22Rv1 (cell line): ENCODE measurements around the gene TBPL2.

ENCODE experiments used
- CTCF ChIP-seq: fragments of 450-650 bp; IDR thresholded peaks from 2 replicates; pipeline ENCODE4 v1.5.1; 2017; ENCODE audit warnings: mild to moderate bottlenecking
- ZFX ChIP-seq: fragments of 450-650 bp; IDR thresholded peaks from 2 replicates; pipeline ENCODE4 v1.6.1; 2017; ENCODE audit warnings: antibody characterized with exemption, borderline replicate concordance

GRCh38 chr14:55467307-55467706 lies 26.9 kb upstream of the TBPL2 start:
- no peak for TF ChIP-seq ZFX
- TF ChIP-seq CTCF = no peak
